HEK293 (cell line): ENCODE measurements around the gene KCNK3.

Source experiments
- CTCF ChIA-PET: fragments of 350-600 bp; formaldehyde crosslinking; extraction: SDS; loops from one replicate; lab custom pipeline; 2021; ENCODE audit warnings: antibody characterized with exemption; lab: Yijun Ruan, JAX
- POLR2A ChIA-PET: fragments of 300-600 bp; formaldehyde crosslinking; extraction: SDS; loops from one replicate; lab custom pipeline; 2020; ENCODE audit warnings: antibody characterized with exemption, inconsistent platforms; lab: Yijun Ruan, JAX
- H3K27ac ChIP-seq: fragments of 200-500 bp; sonication (Bioruptor generic); 2 replicates; pipeline ENCODE4 v1.5.1; 2014; ENCODE audit warnings: low read depth, low read length, control low read depth, inconsistent platforms; ENCODE audit errors: extremely low read depth
- H3K36me3 ChIP-seq, 2 experiments: fragments of 200-500 bp in 1 of 2; sonication (Bioruptor generic) in 1 of 2; 1 replicate in 1 of 2; 2 replicates in 1 of 2; pipeline ENCODE4 v1.5.1; 2014 to 2017; ENCODE audit warnings: inconsistent platforms in 2 of 2, low read length in 2 of 2; ENCODE audit not compliant: control insufficient read depth in 2 of 2, insufficient read depth in 1 of 2
- H3K4me1 ChIP-seq: fragments of 200-500 bp; sonication (Bioruptor generic); 2 replicates; pipeline ENCODE4 v1.5.1; 2014; ENCODE audit warnings: mild to moderate bottlenecking, low read length, inconsistent platforms; ENCODE audit not compliant: control insufficient read depth, insufficient read depth
- H3K4me3 ChIP-seq: 2 replicates; pipeline ENCODE4 v1.5.1; 2011; ENCODE audit warnings: low read depth, mild to moderate bottlenecking, control low read depth, low read length, moderate library complexity
- H3K9me3 ChIP-seq: fragments of 200-500 bp; sonication (Bioruptor generic); 2 replicates; pipeline ENCODE4 v1.5.1; 2014; ENCODE audit warnings: low read depth, low read length, inconsistent platforms; ENCODE audit not compliant: control insufficient read depth, insufficient read depth
- AEBP2 ChIP-seq: fragments of 450-650 bp; formaldehyde crosslinking; IDR thresholded peaks from 2 replicates; pipeline ENCODE4 v1.5.1; 2016; ENCODE audit warnings: missing biosample characterization, missing genetic modification characterization, borderline replicate concordance
- GLIS1 ChIP-seq: fragments of 450-650 bp; formaldehyde crosslinking; IDR thresholded peaks from 2 replicates; pipeline ENCODE4 v1.5.1; 2016; ENCODE audit warnings: missing biosample characterization, missing genetic modification characterization
- MEIS1 ChIP-seq: sonication (generic); formaldehyde crosslinking; IDR thresholded peaks from 2 replicates; pipeline ENCODE4 v1.8.1; 2022; ENCODE audit warnings: missing genetic modification reagents, mild to moderate bottlenecking, borderline replicate concordance
- SALL2 ChIP-seq: fragments of 450-650 bp; formaldehyde crosslinking; IDR thresholded peaks from 2 replicates; pipeline ENCODE4 v1.5.0; 2017; ENCODE audit warnings: missing biosample characterization, mild to moderate bottlenecking, missing genetic modification characterization, borderline replicate concordance
- SCRT2 ChIP-seq: fragments of 450-650 bp; formaldehyde crosslinking; IDR thresholded peaks from 2 replicates; pipeline ENCODE4 v1.5.1; 2016; ENCODE audit warnings: missing biosample characterization, missing genetic modification characterization
- SP7 ChIP-seq: fragments of 450-650 bp; formaldehyde crosslinking; IDR thresholded peaks from 2 replicates; pipeline ENCODE4 v1.5.1; 2016; ENCODE audit warnings: missing biosample characterization, missing genetic modification characterization
- ZFP3 ChIP-seq: fragments of 450-650 bp; formaldehyde crosslinking; IDR thresholded peaks from 2 replicates; pipeline ENCODE4 v1.5.1; 2016; ENCODE audit warnings: low read depth, missing biosample characterization, missing genetic modification characterization
- ZIC2 ChIP-seq: fragments of 450-650 bp; formaldehyde crosslinking; IDR thresholded peaks from 2 replicates; pipeline ENCODE4 v1.5.1; 2016; ENCODE audit warnings: missing biosample characterization, missing genetic modification characterization
- ZNF132 ChIP-seq: fragments of 450-650 bp; formaldehyde crosslinking; IDR thresholded peaks from 2 replicates; pipeline ENCODE4 v1.5.1; 2017; ENCODE audit warnings: missing biosample characterization, missing genetic modification characterization, borderline replicate concordance
- ZNF202 ChIP-seq: fragments of 450-650 bp; formaldehyde crosslinking; IDR thresholded peaks from 2 replicates; pipeline ENCODE4 v1.5.1; 2016; ENCODE audit warnings: missing biosample characterization, missing genetic modification characterization, borderline replicate concordance
- ZNF311 ChIP-seq: fragments of 450-650 bp; formaldehyde crosslinking; IDR thresholded peaks from 2 replicates; pipeline ENCODE4 v1.5.1; 2017; ENCODE audit warnings: missing biosample characterization, missing genetic modification characterization, borderline replicate concordance
- ZNF394 ChIP-seq: fragments of 450-650 bp; formaldehyde crosslinking; IDR thresholded peaks from 2 replicates; pipeline ENCODE4 v1.5.1; 2016; ENCODE audit warnings: missing biosample characterization, missing genetic modification characterization, mild to moderate bottlenecking, moderate library complexity, borderline replicate concordance
- ZNF426 ChIP-seq: fragments of 450-650 bp; formaldehyde crosslinking; IDR thresholded peaks from 2 replicates; pipeline ENCODE4 v1.5.1; 2017; ENCODE audit warnings: missing biosample characterization, missing genetic modification characterization, mild to moderate bottlenecking, inconsistent platforms, moderate library complexity
- ZNF548 ChIP-seq: fragments of 450-650 bp; formaldehyde crosslinking; IDR thresholded peaks from 2 replicates; pipeline ENCODE4 v1.5.1; 2016; ENCODE audit warnings: missing biosample characterization, missing genetic modification characterization
- ZNF561 ChIP-seq: fragments of 450-650 bp; IDR thresholded peaks from 2 replicates; pipeline ENCODE4 v1.5.1; 2018; ENCODE audit warnings: missing biosample characterization, missing genetic modification characterization, borderline replicate concordance
- ZNF585B ChIP-seq: fragments of 450-650 bp; formaldehyde crosslinking; IDR thresholded peaks from 2 replicates; pipeline ENCODE4 v1.5.1; 2016; ENCODE audit warnings: missing biosample characterization, missing genetic modification characterization
- ZSCAN23 ChIP-seq: fragments of 450-650 bp; formaldehyde crosslinking; IDR thresholded peaks from 2 replicates; pipeline ENCODE4 v1.5.1; 2016; ENCODE audit warnings: missing biosample characterization, missing genetic modification characterization
- TF ChIP-seq, protein P1 (sequence below): fragments of 450-650 bp; formaldehyde crosslinking; IDR thresholded peaks from 2 replicates; pipeline ENCODE4 v1.5.1; 2016; ENCODE audit warnings: missing biosample characterization, missing genetic modification characterization, low read depth
- TF ChIP-seq, protein P2 (sequence below): fragments of 450-650 bp; formaldehyde crosslinking; IDR thresholded peaks from 2 replicates; pipeline ENCODE4 v1.5.1; 2016; ENCODE audit warnings: missing biosample characterization, missing genetic modification characterization

Gene KCNK3

DNA sequence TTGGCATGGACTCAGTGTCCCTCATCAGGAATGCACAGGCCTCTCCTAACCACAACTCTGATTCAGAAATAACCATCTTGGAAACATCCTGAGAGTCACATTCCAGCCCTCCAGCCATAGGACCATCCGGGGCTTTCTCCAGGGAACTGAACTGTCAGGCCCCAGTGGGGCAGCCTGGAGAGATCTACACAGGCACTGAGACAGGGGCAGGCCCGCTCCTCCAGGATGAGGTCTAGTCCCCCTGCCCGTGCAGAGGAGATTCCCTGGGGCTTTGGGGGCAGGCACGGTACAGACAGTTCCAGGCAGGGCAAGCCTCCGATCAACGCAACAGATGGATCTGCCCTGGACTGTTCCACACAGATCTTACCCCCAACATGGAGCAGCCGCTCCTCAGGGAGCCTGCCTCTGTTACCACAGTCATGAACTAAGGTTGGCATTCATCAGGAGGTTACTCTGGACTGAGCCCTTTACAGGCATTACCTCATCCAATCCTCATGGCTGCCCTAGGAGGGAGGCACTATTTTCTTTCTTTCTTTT, 12.0 kb downstream of the KCNK3 start (continued):
- TF ChIP-seq, protein P1, sequence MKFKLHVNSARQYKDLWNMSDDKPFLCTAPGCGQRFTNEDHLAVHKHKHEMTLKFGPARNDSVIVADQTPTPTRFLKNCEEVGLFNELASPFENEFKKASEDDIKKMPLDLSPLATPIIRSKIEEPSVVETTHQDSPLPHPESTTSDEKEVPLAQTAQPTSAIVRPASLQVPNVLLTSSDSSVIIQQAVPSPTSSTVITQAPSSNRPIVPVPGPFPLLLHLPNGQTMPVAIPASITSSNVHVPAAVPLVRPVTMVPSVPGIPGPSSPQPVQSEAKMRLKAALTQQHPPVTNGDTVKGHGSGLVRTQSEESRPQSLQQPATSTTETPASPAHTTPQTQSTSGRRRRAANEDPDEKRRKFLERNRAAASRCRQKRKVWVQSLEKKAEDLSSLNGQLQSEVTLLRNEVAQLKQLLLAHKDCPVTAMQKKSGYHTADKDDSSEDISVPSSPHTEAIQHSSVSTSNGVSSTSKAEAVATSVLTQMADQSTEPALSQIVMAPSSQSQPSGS (tag by site-specific recombination), result no peak
- TF ChIP-seq, all 188 proteins: peak for 0

- H3K36me3 ChIP-seq, result no peaks in the 10 kb centered on the region
- H3K27ac ChIP-seq, result no peak overlapping the region
- H3K4me1 ChIP-seq, result no peaks in the 10 kb centered on the region
- POLR2A ChIA-PET, result no interaction called here
- no peak overlapping the region for H3K4me3 ChIP-seq
- H3K9me3 ChIP-seq, result no peaks in the 10 kb centered on the region
- TF ChIP-seq ZNF311, result no peak
- no peak for TF ChIP-seq AEBP2 (tag by site-specific recombination)
- no peak for TF ChIP-seq ZNF426 (tag by site-specific recombination)
- no peak for TF ChIP-seq ZNF394 (tag by site-specific recombination)
- no peak for TF ChIP-seq ZNF548
- TF ChIP-seq SP7 (tag by site-specific recombination), result no peak
- no peak for TF ChIP-seq ZNF585B (tag by site-specific recombination)
- no peak for TF ChIP-seq GLIS1 (tag by site-specific recombination)
- TF ChIP-seq ZFP3 (tag by site-specific recombination), result no peak
- TF ChIP-seq, protein P2, sequence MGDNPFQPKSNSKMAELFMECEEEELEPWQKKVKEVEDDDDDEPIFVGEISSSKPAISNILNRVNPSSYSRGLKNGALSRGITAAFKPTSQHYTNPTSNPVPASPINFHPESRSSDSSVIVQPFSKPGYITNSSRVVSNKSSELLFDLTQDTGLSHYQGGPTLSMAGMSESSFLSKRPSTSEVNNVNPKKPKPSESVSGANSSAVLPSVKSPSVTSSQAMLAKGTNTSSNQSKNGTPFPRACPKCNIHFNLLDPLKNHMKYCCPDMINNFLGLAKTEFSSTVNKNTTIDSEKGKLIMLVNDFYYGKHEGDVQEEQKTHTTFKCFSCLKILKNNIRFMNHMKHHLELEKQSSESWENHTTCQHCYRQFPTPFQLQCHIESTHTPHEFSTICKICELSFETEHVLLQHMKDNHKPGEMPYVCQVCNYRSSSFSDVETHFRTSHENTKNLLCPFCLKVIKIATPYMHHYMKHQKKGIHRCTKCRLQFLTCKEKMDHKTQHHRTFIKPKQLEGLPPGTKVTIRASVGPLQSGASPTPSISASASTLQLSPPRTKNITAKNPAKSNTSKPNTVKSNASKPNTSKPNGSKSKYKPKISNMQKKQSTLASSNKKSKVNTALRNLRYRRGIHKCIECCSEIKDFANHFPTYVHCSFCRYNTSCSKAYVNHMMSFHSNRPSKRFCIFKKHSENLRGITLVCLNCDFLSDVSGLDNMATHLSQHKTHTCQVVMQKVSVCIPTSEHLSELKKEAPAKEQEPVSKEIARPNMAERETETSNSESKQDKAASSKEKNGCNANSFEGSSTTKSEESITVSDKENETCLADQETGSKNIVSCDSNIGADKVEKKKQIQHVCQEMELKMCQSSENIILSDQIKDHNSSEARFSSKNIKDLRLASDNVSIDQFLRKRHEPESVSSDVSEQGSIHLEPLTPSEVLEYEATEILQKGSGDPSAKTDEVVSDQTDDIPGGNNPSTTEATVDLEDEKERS (tag by site-specific recombination), result no peak
- no peak for TF ChIP-seq MEIS1
- no peak for TF ChIP-seq ZIC2
- TF ChIP-seq ZSCAN23 (tag by site-specific recombination), result no peak
- no peak for TF ChIP-seq SCRT2
- no peak for TF ChIP-seq ZNF202 (tag by site-specific recombination)
- no peak for TF ChIP-seq SALL2 (tag by site-specific recombination)
- no peak for TF ChIP-seq ZNF561 (tag by site-specific recombination)
- CTCF ChIA-PET, result no interaction called here
Measured at GRCh38 chr2:26705126-26705525, 12.6 kb downstream of the KCNK3 start.

GRCh38 chr2:26706093-26706492, 13.6 kb downstream of the KCNK3 start:
- ChIA-PET CTCF (no interaction called here), POLR2A (no interaction called here)
- Histone ChIP-seq H3K9me3 (no peaks in the 10 kb centered on the region), H3K36me3 (no peaks in the 10 kb centered on the region), H3K4me3 (no peak overlapping the region), H3K4me1 (no peaks in the 10 kb centered on the region), H3K27ac (no peak overlapping the region)
- peak; percentile 71 for TF ChIP-seq ZIC2
- TF ChIP-seq ZNF132, result no peak
